ENCODE results near the gene KLC3. TPM values are rescaled to one million over a fixed set of nuclear protein-coding genes. Genes with fewer than 3 reads are reported as not detected.

KLC3 gene
- total and polyA plus RNA-seq, 8 donors, result 1.7 to 6.4 (median 2.4) TPM

DNA sequence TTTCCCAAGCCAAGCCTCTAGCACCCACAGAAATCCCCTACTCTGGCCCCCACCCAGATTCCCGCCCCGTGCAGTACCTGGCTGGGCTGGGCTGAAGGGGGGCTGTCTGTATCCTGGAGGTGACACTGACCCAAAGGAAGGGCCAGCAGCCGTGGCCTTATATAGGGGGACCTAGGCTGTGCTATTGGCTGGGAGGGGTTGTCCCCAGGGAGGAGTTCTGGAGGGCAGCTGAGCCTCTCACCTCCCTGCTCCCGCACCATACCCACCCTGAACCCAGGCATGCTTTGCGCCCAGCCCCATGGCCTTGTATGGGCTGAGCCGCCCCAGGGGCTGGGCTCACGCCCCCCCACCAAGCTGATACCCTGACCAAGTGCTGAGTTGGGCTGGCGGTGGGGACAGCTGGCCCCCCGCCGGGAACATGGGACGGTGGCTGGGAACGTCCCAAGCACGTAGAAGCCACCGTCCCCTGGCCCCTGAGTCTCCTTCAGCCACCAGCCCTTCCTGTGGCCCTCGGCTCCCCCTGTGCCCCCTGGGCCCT, 17.7 kb upstream of the KLC3 start, which contains the start of gene CKM:
Gene CKM, minus strand, starts transcription at position 132 of the 538 bp plus-strand sequence. CDS start 3,162 bp downstream, outside the sequence.
- Histone ChIP-seq H3K27me3 (no peaks in the 10 kb centered on the region), H3K27ac (no peak within 1 kb of the TSS)
- no peak for DNase-seq

DNA sequence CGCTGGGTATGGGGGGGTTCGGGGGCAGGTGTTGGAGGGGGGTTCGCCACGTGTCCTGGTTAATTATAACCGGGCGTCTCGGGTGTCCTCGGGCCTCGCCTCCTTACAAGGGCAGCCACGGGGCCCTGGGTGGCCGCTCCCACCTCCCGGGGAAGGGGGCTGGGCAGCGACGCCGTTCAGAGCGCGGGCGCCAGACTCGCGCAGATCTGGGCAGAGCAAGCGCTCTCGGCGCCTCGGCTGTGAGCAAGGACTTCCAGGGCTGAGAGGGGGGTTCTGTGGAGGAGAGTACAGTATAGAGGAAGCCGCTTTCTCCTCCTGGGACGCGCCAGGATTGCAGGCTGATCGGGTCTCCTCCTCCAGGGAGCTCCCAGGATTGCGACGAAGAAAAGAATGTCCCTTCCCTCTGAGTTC, 16.9 kb upstream of the KLC3 start:
- TF ChIP-seq, protein P1, sequence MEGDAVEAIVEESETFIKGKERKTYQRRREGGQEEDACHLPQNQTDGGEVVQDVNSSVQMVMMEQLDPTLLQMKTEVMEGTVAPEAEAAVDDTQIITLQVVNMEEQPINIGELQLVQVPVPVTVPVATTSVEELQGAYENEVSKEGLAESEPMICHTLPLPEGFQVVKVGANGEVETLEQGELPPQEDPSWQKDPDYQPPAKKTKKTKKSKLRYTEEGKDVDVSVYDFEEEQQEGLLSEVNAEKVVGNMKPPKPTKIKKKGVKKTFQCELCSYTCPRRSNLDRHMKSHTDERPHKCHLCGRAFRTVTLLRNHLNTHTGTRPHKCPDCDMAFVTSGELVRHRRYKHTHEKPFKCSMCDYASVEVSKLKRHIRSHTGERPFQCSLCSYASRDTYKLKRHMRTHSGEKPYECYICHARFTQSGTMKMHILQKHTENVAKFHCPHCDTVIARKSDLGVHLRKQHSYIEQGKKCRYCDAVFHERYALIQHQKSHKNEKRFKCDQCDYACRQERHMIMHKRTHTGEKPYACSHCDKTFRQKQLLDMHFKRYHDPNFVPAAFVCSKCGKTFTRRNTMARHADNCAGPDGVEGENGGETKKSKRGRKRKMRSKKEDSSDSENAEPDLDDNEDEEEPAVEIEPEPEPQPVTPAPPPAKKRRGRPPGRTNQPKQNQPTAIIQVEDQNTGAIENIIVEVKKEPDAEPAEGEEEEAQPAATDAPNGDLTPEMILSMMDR (IDR thresholded peaks at IDR 0.05), result no peak
- H3K4me3 ChIP-seq, result no peak overlapping the region
- H3K36me3 ChIP-seq, result no peaks in the 10 kb centered on the region
- no peaks in the 10 kb centered on the region for H3K27me3 ChIP-seq
- WGBS, 2 donors, result 7 to 8% methylated on average over 25 to 30 of the region's 30 CpGs
- DNase-seq (no peak), FAIRE-seq (no peak), ATAC-seq (peak in 1 of 4 donors; percentile 27)
- intact Hi-C loops (cut with DNase I), result no loop called here
- H3K9me3 ChIP-seq, result no peaks in the 10 kb centered on the region
- no peak overlapping the region for H3K27ac ChIP-seq
- H3K4me1 ChIP-seq, result no peaks in the 10 kb centered on the region

More for the DNA sequence above, 17.7 kb upstream of the KLC3 start, which contains the start of gene CKM:
- H3K9me3 ChIP-seq, result no peaks in the 10 kb centered on the region
- no peaks in the 10 kb centered on the region for H3K36me3 ChIP-seq
- intact Hi-C loops (cut with DNase I), result no loop called here
- FAIRE-seq (no peak), ATAC-seq (no peak)
- no peak within 1 kb of the TSS for H3K4me3 ChIP-seq
- WGBS, 2 donors, result 60 to 66% methylated on average over 14 to 15 of the region's 15 CpGs
- H3K4me1 ChIP-seq, result no peaks in the 10 kb centered on the region
- TF ChIP-seq, protein P1 (IDR thresholded peaks at IDR 0.05), result no peak

DNA sequence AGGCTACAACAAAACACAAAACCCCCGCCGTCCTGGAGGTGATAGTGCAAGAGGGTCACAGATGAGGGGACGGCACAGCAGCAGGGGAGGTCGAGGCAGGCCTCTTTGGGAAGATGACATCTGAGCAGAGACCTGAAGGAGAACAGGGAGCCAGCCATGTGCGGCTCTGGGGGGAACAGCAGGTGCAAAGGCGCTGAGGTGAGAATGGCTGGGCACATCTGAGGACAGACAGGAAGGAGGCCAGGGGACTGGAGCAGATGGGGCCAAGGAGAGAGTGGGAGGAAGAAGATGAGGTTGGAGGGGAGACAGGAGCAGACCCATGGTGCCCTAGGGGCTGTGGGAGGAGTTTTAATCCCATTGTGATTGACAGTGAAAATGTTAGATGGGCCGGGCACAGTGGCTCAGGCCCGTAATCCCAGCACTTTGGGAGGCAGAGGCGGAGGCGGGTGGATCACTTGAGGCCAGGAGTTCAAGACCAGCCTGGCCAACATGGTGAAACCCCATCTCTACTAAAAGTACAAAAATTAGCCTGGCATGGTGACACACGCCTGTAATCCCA, 16.1 kb upstream of the KLC3 start:
- H3K27me3 ChIP-seq, result no peaks in the 10 kb centered on the region
- H3K4me3 ChIP-seq, result no peak overlapping the region
- DNase-seq, result no peak
- FAIRE-seq, result no peak
- TF ChIP-seq, protein P1 (IDR thresholded peaks at IDR 0.05), result no peak
- no peaks in the 10 kb centered on the region for H3K36me3 ChIP-seq
- no peak overlapping the region for H3K27ac ChIP-seq
- no peaks in the 10 kb centered on the region for H3K4me1 ChIP-seq
- H3K9me3 ChIP-seq, result no peaks in the 10 kb centered on the region
- ATAC-seq, result no peak
- intact Hi-C loops (cut with DNase I), result no loop called here
- 72 to 76% methylated on average over 11 of the region's 11 CpGs for WGBS, 2 donors

DNA sequence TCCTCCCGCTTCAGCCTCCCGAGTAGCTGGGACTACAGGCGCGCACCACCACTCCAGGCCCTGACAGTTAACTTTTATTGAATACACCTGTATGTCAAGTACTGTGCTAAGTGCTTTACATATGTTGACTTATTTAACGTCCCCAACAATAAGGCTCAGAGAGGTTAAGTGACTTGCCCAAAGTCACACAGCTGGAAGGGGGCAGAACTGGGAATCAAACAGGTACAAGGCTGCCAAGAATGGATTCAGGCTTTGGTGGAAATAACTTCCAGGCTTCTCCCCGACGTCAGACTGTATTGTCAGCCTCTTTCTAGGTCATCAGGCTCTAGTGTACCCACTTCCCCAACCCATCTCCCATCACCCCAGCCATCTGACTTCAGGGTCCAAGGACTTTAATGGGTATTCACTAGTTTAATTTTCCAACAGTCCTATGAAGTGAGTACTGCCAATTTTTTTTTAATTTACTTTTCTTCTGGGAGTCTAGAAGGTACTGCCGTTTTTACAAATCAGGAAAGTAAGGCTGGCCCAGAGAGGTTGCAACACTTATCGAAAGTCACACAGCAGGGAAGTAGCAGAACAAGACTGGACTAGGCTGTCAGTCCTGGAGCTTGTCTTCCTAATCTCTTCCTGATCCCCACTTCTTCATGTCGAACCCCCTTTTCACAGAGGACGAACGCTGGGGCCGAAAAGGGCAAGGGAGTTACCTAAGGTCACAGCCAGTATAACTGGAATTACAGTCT, 13.0 kb upstream of the KLC3 start:
- intact Hi-C loops (cut with DNase I), result no loop called here
- DNase-seq (no peak), FAIRE-seq (no peak), ATAC-seq (no peak)
- no peaks in the 10 kb centered on the region for H3K27me3 ChIP-seq
- H3K4me1 ChIP-seq, result no peaks in the 10 kb centered on the region
- WGBS, 2 donors, result 59 to 61% methylated on average over 13 of the region's 13 CpGs
- H3K27ac ChIP-seq, result no peak overlapping the region
- H3K9me3 ChIP-seq, result no peaks in the 10 kb centered on the region
- H3K4me3 ChIP-seq, result no peak overlapping the region
- TF ChIP-seq, protein P1 (IDR thresholded peaks at IDR 0.05), result no peak
- H3K36me3 ChIP-seq, result no peaks in the 10 kb centered on the region

DNA sequence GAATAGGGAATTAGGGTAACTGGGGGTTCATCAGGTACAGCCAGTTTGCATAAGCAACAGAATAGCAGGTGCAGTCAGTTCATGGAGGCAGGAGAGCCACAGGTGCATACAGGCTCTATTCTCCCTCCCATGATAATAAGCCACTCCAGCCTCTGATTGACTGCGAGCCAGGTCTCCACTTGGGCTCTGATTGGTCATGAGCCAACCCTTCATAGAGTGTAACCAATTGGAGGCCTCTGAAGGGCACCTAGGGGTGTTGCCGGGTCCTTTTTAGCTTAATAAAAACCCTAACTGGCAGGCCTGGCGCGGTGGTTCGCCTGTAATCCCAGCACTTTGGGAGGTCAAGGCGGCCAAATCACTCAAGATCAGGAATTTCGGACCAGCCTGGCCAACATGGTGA, 9.1 kb upstream of the KLC3 start:
- TF ChIP-seq, protein P1 (IDR thresholded peaks at IDR 0.05), result no peak
- no peaks in the 10 kb centered on the region for H3K9me3 ChIP-seq
- ATAC-seq (no peak), FAIRE-seq (no peak), DNase-seq (no peak)
- intact Hi-C loops (cut with DNase I), result no loop called here
- no peak overlapping the region for H3K27ac ChIP-seq
- WGBS, 2 donors, result 75 to 81% methylated on average over 7 of the region's 7 CpGs
- no peaks in the 10 kb centered on the region for H3K36me3 ChIP-seq
- no peaks in the 10 kb centered on the region for H3K27me3 ChIP-seq
- no peak overlapping the region for H3K4me3 ChIP-seq
- H3K4me1 ChIP-seq, result no peaks in the 10 kb centered on the region
